ENCODE measurements around the gene IL6ST.

IL6ST gene

DNA sequence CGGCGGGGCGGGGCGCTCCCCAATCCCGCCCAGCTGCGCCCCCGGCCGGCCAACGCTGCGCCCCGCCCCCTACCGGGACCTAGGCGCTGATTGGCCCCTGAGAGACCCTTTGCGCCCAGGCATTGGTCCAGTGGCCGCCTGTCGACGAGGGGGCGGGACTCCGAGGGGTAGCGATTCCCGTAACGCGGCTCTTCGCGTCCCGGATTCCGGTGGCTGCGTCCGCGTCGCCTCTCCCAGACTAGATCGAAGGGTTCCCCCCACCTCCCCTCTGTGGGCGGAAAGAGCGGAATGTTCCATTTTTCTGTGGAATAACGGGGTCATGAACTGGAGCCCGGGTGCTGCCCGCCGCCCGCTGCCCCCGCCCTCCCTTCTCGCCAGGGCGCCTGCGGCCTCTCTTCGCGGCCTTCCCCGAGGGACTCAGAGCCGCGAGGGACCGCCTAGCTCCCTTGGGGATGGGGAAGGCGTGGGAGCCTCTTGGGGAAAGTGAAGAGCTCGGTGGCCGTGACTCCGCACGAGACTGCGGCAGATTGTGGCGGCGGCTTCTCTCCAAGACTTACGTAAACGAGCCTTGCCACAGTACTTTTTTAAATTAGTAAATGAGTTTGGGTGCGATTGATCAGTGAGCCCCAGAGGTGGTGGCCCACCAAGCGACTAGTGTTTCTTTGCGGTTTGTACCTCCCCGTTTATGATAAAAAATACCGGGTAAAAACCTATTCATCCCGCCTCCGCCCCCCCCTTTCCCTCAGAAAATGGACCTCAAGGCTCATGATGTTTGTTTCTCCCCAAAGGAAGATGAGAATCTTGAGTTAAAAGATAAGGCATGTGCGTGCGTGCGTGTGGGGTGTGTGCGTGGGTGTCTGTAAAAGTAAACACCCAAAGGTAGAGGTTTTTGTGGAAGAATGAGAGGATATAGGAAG is 493 bp upstream of the IL6ST start (continued):
- TF ChIP-seq ZEB2 (tag by site-specific recombination; IDR thresholded peaks at IDR 0.05) = peak; percentile 90
- TF ChIP-seq, protein P1, sequence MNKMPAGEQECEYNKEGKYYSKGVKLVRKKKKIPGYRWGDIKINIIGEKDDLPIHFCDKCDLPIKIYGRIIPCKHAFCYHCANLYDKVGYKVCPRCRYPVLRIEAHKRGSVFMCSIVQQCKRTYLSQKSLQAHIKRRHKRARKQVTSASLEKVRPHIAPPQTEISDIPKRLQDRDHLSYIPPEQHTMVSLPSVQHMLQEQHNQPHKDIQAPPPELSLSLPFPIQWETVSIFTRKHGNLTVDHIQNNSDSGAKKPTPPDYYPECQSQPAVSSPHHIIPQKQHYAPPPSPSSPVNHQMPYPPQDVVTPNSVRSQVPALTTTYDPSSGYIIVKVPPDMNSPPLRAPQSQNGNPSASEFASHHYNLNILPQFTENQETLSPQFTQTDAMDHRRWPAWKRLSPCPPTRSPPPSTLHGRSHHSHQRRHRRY (tag by site-specific recombination; IDR thresholded peaks at IDR 0.05) = no peak
- TF ChIP-seq ZNF561 (tag by site-specific recombination; IDR thresholded peaks at IDR 0.05; ENCODE audit: borderline replicate concordance) = peak; percentile 26
- TF ChIP-seq IKZF3 (tag by site-specific recombination; IDR thresholded peaks at IDR 0.05) = peak; percentile 93
- TF ChIP-seq GLI2 (tag by site-specific recombination; IDR thresholded peaks at IDR 0.05; ENCODE audit: borderline replicate concordance, low read depth) = no peak
- TF ChIP-seq ZNF274 (IDR thresholded peaks at IDR 0.05; ENCODE audit: low read length) = no peak
- TF ChIP-seq ZNF274 (tag by site-specific recombination; IDR thresholded peaks at IDR 0.05; ENCODE audit: borderline replicate concordance) = no peak
- no peak for TF ChIP-seq ZNF658 (tag by site-specific recombination; IDR thresholded peaks at IDR 0.05)
- 0 out of 2 replicates have a peak, but pooled peaks have one; percentile 3 for TF ChIP-seq ZNF10 (tag by site-specific recombination; IDR thresholded peaks at IDR 0.05)
- no peak for TF ChIP-seq SCRT1 (tag by site-specific recombination; IDR thresholded peaks at IDR 0.05; ENCODE audit: borderline replicate concordance)
- TF ChIP-seq, protein P2, sequence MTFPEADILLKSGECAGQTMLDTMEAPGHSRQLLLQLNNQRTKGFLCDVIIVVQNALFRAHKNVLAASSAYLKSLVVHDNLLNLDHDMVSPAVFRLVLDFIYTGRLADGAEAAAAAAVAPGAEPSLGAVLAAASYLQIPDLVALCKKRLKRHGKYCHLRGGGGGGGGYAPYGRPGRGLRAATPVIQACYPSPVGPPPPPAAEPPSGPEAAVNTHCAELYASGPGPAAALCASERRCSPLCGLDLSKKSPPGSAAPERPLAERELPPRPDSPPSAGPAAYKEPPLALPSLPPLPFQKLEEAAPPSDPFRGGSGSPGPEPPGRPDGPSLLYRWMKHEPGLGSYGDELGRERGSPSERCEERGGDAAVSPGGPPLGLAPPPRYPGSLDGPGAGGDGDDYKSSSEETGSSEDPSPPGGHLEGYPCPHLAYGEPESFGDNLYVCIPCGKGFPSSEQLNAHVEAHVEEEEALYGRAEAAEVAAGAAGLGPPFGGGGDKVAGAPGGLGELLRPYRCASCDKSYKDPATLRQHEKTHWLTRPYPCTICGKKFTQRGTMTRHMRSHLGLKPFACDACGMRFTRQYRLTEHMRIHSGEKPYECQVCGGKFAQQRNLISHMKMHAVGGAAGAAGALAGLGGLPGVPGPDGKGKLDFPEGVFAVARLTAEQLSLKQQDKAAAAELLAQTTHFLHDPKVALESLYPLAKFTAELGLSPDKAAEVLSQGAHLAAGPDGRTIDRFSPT (tag by site-specific recombination; IDR thresholded peaks at IDR 0.05) = peak; percentile 65; the same call in 1 of the 2 replicates
- TF ChIP-seq ZNF596 (tag by site-specific recombination; IDR thresholded peaks at IDR 0.05) = no peak
- no peak for TF ChIP-seq ZNF610 (tag by site-specific recombination; IDR thresholded peaks at IDR 0.05; ENCODE audit: borderline replicate concordance)
- TF ChIP-seq ZNF768 (tag by site-specific recombination; IDR thresholded peaks at IDR 0.05) = no peak
- no peak for TF ChIP-seq ZNF560 (tag by site-specific recombination; IDR thresholded peaks at IDR 0.05; ENCODE audit: borderline replicate concordance)
- TF ChIP-seq ZNF555 (tag by site-specific recombination; conservative IDR thresholded peaks at IDR 0.05) = no peak
- TF ChIP-seq ZBTB7A (tag by site-specific recombination; IDR thresholded peaks at IDR 0.05; ENCODE audit: low read depth) = peak; percentile 17; the same call in 1 of the 2 replicates
- TF ChIP-seq ZNF311 (tag by site-specific recombination; IDR thresholded peaks at IDR 0.05; ENCODE audit: borderline replicate concordance) = no peak
- TF ChIP-seq ZNF16 (tag by site-specific recombination; IDR thresholded peaks at IDR 0.05; ENCODE audit: low read depth) = no peak
- TF ChIP-seq, protein P3, sequence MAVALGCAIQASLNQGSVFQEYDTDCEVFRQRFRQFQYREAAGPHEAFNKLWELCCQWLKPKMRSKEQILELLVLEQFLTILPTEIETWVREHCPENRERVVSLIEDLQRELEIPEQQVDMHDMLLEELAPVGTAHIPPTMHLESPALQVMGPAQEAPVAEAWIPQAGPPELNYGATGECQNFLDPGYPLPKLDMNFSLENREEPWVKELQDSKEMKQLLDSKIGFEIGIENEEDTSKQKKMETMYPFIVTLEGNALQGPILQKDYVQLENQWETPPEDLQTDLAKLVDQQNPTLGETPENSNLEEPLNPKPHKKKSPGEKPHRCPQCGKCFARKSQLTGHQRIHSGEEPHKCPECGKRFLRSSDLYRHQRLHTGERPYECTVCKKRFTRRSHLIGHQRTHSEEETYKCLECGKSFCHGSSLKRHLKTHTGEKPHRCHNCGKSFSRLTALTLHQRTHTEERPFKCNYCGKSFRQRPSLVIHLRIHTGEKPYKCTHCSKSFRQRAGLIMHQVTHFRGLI (tag by site-specific recombination; IDR thresholded peaks at IDR 0.05) = no peak; the same call in 1 of the 2 replicates
- TF ChIP-seq ZNF514 (tag by site-specific recombination; IDR thresholded peaks at IDR 0.05) = no peak
- no peak for TF ChIP-seq ZNF549 (tag by site-specific recombination; IDR thresholded peaks at IDR 0.05)
- TF ChIP-seq ZNF416 (tag by site-specific recombination; IDR thresholded peaks at IDR 0.05) = no peak
- TF ChIP-seq ZNF23 (tag by site-specific recombination; IDR thresholded peaks at IDR 0.05; ENCODE audit: borderline replicate concordance) = no peak
- TF ChIP-seq ZFP69B (tag by site-specific recombination; IDR thresholded peaks at IDR 0.05) = no peak
- no peak for TF ChIP-seq ZNF37A (tag by site-specific recombination; IDR thresholded peaks at IDR 0.05)
- TF ChIP-seq KLF9 (tag by site-specific recombination; IDR thresholded peaks at IDR 0.05; ENCODE audit: low read depth) = peak; percentile 74
- no peak for TF ChIP-seq ZNF626 (tag by site-specific recombination; IDR thresholded peaks at IDR 0.05)
- no peak for TF ChIP-seq ZNF548 (tag by site-specific recombination; IDR thresholded peaks at IDR 0.05)
- no peak for TF ChIP-seq ZNF530 (tag by site-specific recombination; IDR thresholded peaks at IDR 0.05; ENCODE audit: low read depth)
- 0 out of 2 replicates have a peak, but pooled peaks have one; percentile 73 for TF ChIP-seq ZNF335 (tag by site-specific recombination; conservative IDR thresholded peaks at IDR 0.05)
- no peak for TF ChIP-seq YY2 (tag by site-specific recombination; IDR thresholded peaks at IDR 0.05)
- no peak for TF ChIP-seq TRIM28 (IDR thresholded peaks at IDR 0.05; ENCODE audit: borderline replicate concordance, low read length)
- TF ChIP-seq, protein P4, sequence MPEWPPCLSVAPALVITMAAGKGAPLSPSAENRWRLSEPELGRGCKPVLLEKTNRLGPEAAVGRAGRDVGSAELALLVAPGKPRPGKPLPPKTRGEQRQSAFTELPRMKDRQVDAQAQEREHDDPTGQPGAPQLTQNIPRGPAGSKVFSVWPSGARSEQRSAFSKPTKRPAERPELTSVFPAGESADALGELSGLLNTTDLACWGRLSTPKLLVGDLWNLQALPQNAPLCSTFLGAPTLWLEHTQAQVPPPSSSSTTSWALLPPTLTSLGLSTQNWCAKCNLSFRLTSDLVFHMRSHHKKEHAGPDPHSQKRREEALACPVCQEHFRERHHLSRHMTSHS (tag by site-specific recombination; IDR thresholded peaks at IDR 0.05) = no peak
- no peak for TF ChIP-seq ZNF600 (tag by site-specific recombination; IDR thresholded peaks at IDR 0.05)

Data from HEK293 (cell line).